ENCODE results near the gene SREBF2. TPM values are rescaled to one million over a fixed set of nuclear protein-coding genes. Genes with fewer than 3 reads are reported as not detected.

The SREBF2 gene
- total and polyA plus RNA-seq, 2 experiments from 2014 or later, result 113 to 114 TPM

- H3K36me3 ChIP-seq (replicated peaks; ENCODE audit: insufficient read depth, low read depth), result no peaks in the 10 kb centered on the region
- no peaks in the 10 kb centered on the region for H3K27me3 ChIP-seq
- H3K9me3 ChIP-seq (ENCODE audit: low read depth), result no peaks in the 10 kb centered on the region
- H3K4me1 ChIP-seq (ENCODE audit: insufficient read depth), result peaks cover 17% of the 10 kb centered on the region
- H3K9me2 ChIP-seq (replicated peaks; ENCODE audit: insufficient read depth), result no peaks in the 10 kb centered on the region
- TF ChIP-seq EZH2phosphoT487 (IDR thresholded peaks at IDR 0.05; ENCODE audit: low read depth, severe bottlenecking, unreplicated experiment) (no peak), CTCF (IDR thresholded peaks at IDR 0.05; ENCODE audit: poor library complexity) (no peak), EZH2 (IDR thresholded peaks at IDR 0.05; ENCODE audit: borderline replicate concordance) (no peak)
- H4K20me1 ChIP-seq (ENCODE audit: insufficient read depth, poor library complexity, severe bottlenecking), result no peaks in the 10 kb centered on the region
- no peak for DNase-seq (ENCODE audit: low spot score)
- H2AFZ ChIP-seq, result no peak overlapping the region
- WGBS (ENCODE audit: low lambda C conversion rate, missing lambda C conversion rate), result 96% methylated on average over 2 of the region's 2 CpGs
- H3K4me3 ChIP-seq, result no peak overlapping the region
- peaks cover 27% of the 10 kb centered on the region for H3K79me2 ChIP-seq
- H3K4me2 ChIP-seq, result no peak overlapping the region
- H3K27ac ChIP-seq, result no peak overlapping the region
Observed at GRCh38 chr22:41798736-41799135, 34.2 kb upstream of the SREBF2 start.

DNA sequence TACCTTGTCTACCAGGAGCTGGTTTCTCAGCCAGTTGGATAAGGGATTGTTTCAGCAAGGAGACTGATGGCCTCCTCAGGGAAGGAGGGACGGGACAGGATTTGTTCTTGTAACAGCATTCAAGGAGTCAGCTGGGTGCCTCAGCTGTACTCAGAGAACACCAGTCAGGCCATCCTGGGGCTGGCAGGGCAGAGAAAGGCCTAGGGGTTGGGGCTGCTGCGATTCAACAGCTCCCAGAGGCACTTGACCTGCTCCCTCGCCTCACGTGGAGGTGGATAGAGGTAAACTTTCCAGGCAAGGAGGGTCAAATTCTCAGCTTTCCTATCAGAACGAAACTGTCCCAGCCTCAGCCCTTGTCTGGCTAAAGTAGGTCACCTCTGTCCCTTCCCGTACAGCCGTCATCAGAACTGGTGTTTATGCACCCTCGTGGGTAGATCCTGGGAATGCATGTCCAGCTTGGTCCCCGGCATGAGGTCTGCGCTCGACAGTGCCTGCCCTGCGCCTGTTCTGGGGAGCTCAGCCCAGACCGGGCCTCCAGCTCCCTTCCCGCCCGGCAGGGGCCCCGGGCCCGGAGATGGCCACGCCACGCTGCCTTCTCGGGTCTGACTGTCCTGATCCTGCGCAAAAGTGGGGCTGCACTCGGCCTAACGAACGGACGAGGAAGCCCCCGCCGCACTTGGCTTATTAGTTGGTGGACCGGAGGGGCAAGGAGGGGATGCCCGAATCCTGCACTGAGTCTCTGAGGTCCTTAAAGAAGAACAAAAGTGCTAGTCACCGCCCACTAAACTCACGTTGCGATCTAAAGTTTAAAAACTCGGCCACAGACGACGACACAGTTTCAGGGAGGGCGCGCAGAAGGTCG is 33.2 kb upstream of the SREBF2 start:
- DNase-seq (ENCODE audit: low spot score), result peak; percentile 15

DNA sequence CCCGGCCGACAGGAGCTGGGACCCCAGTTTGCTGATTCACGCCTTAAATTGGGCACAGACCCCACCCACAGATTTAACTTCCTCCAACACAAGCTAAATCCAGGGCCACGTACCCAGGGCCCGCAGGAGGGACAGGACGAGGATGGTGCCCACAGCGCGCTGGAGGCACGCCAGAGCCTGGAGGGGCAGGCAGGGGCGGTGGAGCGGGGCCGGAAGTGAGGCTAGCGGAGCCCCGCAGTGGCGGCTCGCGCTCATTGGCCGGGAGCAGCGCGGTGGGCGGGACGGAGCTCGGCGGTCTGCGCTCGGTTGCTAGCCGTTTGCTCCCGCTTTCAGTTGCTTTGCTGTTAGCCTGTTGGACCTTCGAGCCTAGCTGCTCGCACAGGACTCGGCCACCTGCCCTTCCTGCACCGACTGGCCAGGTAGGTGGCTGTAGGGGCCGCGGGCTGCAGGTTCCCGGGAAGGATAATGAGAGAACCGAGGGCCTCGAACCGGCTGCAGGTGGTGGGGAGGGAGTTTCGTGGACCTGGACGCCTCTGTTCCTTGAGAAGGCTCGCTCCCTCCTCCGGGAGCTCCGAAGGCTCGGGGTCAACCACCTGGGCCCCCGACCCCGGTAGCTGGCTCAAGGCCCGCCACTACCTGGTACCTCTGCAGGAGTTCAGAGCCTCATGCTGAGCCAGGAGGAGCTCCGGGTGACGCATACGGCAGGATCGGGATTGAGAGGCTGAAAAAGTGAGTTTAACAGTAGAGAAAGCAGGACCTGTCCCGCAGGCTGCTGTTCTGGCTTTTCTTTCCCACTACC is 32.4 kb upstream of the SREBF2 start, which contains the start of gene CCDC134:
CCDC134 (plus strand) TSS at position 332 of the 799 bp plus-strand sequence. CDS start 8,212 bp downstream, outside the sequence.
- Histone ChIP-seq H3K4me2 (peak within 1 kb of the TSS; percentile 97), H3K27ac (peak within 1 kb of the TSS; percentile 78), H3K4me1 (ENCODE audit: insufficient read depth) (peaks cover 17% of the 10 kb centered on the region), H3K79me2 (peaks cover 44% of the 10 kb centered on the region), H3K4me3 (peak within 1 kb of the TSS; percentile 61), H3K9me2 (replicated peaks; ENCODE audit: insufficient read depth) (no peaks in the 10 kb centered on the region), H3K36me3 (replicated peaks; ENCODE audit: insufficient read depth, low read depth) (no peaks in the 10 kb centered on the region), H2AFZ (peak within 1 kb of the TSS; percentile 89), H3K27me3 (no peaks in the 10 kb centered on the region), H4K20me1 (ENCODE audit: insufficient read depth, poor library complexity, severe bottlenecking) (no peaks in the 10 kb centered on the region), H3K9me3 (ENCODE audit: low read depth) (no peaks in the 10 kb centered on the region)
- peak; percentile 94 for DNase-seq (ENCODE audit: low spot score)
- TF ChIP-seq CTCF (IDR thresholded peaks at IDR 0.05; ENCODE audit: poor library complexity) (no peak), EZH2phosphoT487 (IDR thresholded peaks at IDR 0.05; ENCODE audit: low read depth, severe bottlenecking, unreplicated experiment) (no peak), EZH2 (IDR thresholded peaks at IDR 0.05; ENCODE audit: borderline replicate concordance) (no peak)
- WGBS (ENCODE audit: low lambda C conversion rate, missing lambda C conversion rate), result 2% methylated on average over 52 of the region's 52 CpGs

More for the DNA sequence above, 33.2 kb upstream of the SREBF2 start:
- 54% methylated on average over 37 of the region's 38 CpGs for WGBS (ENCODE audit: low lambda C conversion rate, missing lambda C conversion rate)
- Histone ChIP-seq H3K27me3 (no peaks in the 10 kb centered on the region), H3K9me3 (ENCODE audit: low read depth) (no peaks in the 10 kb centered on the region), H3K36me3 (replicated peaks; ENCODE audit: insufficient read depth, low read depth) (no peaks in the 10 kb centered on the region), H3K4me1 (ENCODE audit: insufficient read depth) (peaks cover 17% of the 10 kb centered on the region), H3K4me2 (peak overlapping the region; percentile 97), H3K27ac (peak overlapping the region; percentile 78), H3K79me2 (peaks cover 37% of the 10 kb centered on the region), H4K20me1 (ENCODE audit: insufficient read depth, poor library complexity, severe bottlenecking) (no peaks in the 10 kb centered on the region), H3K9me2 (replicated peaks; ENCODE audit: insufficient read depth) (no peaks in the 10 kb centered on the region), H2AFZ (peak overlapping the region; percentile 89), H3K4me3 (peak overlapping the region; percentile 41)
- TF ChIP-seq EZH2phosphoT487 (IDR thresholded peaks at IDR 0.05; ENCODE audit: low read depth, severe bottlenecking, unreplicated experiment), result no peak
- TF ChIP-seq EZH2 (IDR thresholded peaks at IDR 0.05; ENCODE audit: borderline replicate concordance), result no peak
- no peak for TF ChIP-seq CTCF (IDR thresholded peaks at IDR 0.05; ENCODE audit: poor library complexity)
